GM12874 (cell line): ENCODE results near the gene TKFC.

Experiments used
- TF ChIP-seq, protein P1 (sequence below): IDR thresholded peaks from 2 replicates; pipeline ENCODE4 v1.5.1; 2011; ENCODE audit warnings: low read depth, mild to moderate bottlenecking, control low read depth, low read length, moderate library complexity; ENCODE audit not compliant: insufficient read depth

The TKFC gene

DNA sequence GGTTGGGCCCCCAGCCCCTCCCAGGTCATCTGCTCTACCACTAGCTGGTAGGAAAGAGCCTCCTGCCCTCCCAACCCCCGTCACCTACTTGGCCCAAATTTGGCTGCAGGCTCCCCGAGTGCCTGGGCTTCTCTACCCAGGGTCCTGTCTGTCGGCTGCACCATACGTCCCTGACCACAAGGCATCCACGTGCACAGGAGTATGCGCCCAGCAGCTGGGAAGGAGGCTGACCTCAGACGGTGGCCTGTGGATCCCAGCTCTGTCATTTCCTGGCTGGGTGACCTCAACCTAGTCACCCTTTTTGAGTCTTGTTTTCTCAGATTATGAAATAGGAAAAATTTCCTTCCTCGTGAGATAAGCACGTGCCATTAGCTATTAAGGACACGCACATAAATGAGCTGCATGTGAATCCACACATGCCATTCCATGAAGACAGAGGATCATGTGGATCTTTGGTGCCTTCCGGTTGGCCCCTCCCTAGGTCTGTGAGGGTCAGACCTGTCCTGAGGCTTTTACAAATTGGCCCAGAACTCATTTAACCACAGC is 15.0 kb downstream of the TKFC start:
- TF ChIP-seq, protein P1, sequence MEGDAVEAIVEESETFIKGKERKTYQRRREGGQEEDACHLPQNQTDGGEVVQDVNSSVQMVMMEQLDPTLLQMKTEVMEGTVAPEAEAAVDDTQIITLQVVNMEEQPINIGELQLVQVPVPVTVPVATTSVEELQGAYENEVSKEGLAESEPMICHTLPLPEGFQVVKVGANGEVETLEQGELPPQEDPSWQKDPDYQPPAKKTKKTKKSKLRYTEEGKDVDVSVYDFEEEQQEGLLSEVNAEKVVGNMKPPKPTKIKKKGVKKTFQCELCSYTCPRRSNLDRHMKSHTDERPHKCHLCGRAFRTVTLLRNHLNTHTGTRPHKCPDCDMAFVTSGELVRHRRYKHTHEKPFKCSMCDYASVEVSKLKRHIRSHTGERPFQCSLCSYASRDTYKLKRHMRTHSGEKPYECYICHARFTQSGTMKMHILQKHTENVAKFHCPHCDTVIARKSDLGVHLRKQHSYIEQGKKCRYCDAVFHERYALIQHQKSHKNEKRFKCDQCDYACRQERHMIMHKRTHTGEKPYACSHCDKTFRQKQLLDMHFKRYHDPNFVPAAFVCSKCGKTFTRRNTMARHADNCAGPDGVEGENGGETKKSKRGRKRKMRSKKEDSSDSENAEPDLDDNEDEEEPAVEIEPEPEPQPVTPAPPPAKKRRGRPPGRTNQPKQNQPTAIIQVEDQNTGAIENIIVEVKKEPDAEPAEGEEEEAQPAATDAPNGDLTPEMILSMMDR: no peak

GRCh38 chr11:61349189-61349751 is 16.2 kb downstream of the TKFC start:
- TF ChIP-seq, protein P1: no peak

DNA sequence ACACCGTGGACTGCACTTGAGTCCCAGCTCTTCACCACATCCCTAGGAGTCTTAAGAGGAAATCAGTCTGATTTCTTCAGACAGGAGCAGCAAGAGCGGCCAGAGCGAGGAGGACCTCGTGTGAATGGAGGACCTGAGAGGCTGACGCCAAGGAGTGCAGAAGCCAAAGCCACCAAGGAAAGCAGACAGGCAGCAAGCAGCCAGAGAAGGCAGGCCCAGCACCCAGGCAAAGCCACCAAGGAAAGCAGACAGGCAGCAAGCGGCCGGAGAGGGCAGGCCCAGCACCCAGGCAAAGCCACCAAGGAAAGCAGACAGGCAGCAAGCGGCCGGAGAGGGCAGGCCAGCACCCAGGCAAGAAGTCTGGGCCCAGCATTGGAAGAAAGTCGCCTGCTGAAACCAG is 16.9 kb downstream of the TKFC start:
- TF ChIP-seq, protein P1: no peak

DNA sequence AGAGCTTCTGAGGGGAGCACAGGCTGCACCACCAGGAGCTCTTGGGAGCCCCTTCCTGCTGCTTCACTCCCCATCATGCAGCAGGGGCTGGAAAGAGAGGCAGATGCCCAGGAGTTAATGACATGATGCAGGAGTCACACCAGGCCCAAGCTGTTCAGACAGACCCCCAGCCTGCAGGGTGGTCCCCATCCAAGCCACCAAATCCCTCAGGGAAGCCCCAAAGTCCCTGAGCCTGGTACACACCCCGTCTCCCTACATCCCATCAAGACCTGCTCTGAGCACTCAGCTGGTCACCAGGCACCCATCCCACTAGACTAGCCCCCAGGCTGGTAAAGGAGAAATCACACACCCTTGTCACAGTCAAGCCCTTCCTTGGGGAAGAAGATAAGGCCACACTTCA is 17.3 kb downstream of the TKFC start:
- TF ChIP-seq, protein P1: no peak

DNA sequence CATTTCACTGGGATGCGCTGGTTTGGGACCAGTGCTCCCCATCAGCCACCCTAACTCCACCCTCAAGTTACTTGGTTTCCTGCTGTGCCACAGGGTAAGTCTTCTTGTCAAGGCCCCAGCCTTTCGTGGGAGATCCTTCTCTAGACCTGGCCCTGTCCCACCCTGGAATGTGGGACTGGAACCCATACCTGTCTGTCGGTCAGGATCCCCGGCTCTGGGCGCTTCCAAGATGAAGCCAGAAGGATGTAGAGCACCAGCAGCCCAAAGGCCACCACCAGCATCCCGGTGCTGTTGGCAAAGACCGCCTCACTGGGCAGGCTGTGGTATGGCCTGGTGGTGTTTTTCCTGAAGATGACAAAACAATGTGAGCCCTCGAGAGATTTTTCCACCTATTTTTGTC is 17.8 kb downstream of the TKFC start:
- TF ChIP-seq, protein P1: no peak

GRCh38 chr11:61352038-61352437 is 19.0 kb downstream of the TKFC start:
- TF ChIP-seq, protein P1: no peak

DNA sequence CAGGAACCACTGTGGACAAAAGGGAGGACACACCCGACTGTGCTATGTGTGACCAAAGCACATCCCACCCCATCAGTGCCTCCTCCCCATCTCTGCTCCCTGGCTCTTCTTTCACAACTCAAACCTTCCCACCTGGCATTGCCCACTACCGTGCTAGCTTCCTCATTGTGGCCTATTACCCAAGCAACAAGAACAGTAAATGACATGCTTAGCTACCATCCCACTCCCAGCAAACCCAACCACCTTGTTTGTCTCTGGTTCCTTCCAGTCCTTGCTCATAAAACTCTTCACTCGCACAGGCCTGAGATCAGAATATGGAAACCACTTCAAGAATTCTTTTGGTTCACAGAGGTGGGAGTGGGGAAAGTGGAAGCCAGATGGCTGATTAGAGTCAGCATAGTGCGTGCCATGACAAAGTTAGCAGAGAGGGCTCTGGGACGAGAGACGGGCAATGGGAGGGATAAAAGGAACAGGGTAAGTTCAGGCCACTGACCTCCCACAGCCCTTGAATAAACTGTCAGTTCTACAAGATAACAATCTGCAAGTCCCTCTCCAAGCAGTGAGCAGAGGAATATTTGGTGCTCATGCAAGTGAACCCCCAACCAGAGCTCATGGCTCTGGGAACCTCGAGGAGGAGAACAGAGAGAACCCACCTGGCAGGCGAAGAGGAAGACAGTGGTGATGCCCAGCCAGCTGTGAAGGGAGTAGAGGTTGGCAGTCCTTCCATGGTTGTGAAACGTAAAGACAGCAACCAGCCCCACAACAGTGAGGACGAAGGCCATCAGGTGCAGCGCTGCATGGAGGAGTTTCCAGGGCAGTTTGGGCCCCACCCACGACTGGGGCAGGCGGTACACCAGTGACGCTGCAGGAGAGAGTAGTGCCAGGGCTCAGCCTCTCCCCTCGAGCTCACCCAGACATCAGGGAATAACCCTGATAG is 20.4 kb downstream of the TKFC start:
- TF ChIP-seq, protein P1: no peak
